ENCODE results near the gene MKKS.

MKKS gene

GRCh38 chr20:10387686-10388085 lies 46.3 kb downstream of the MKKS start:
- no peak for TF ChIP-seq CTCF (IDR thresholded peaks at IDR 0.05)
- Histone ChIP-seq H3K4me3 (ENCODE audit: low read depth in 1 of 2, low read length in 1 of 2) (no peak overlapping the region), H3K36me3 (no peaks in the 10 kb centered on the region), H3K9me3 (no peaks in the 10 kb centered on the region), H3K27me3 (no peaks in the 10 kb centered on the region), H3K27ac (no peak overlapping the region), H3K4me1 (ENCODE audit: control insufficient read depth in 1 of 2, insufficient read depth in 1 of 2, low read depth in 1 of 2, low read length in 1 of 2) (no peaks in the 10 kb centered on the region)

- Histone ChIP-seq H3K36me3 (no peaks in the 10 kb centered on the region), H3K4me3 (ENCODE audit: low read depth in 1 of 2, low read length in 1 of 2) (no peak overlapping the region), H3K9me3 (no peaks in the 10 kb centered on the region), H3K27ac (no peak overlapping the region), H3K4me1 (ENCODE audit: control insufficient read depth in 1 of 2, insufficient read depth in 1 of 2, low read depth in 1 of 2, low read length in 1 of 2) (no peaks in the 10 kb centered on the region), H3K27me3 (no peaks in the 10 kb centered on the region)
- no peak for TF ChIP-seq CTCF (IDR thresholded peaks at IDR 0.05)
These were observed 48.0 kb downstream of the MKKS start for GRCh38 chr20:10385850-10386544.

- Histone ChIP-seq H3K4me3 (ENCODE audit: low read depth in 1 of 2, low read length in 1 of 2) (no peak overlapping the region), H3K4me1 (ENCODE audit: control insufficient read depth in 1 of 2, insufficient read depth in 1 of 2, low read depth in 1 of 2, low read length in 1 of 2) (no peaks in the 10 kb centered on the region), H3K36me3 (no peaks in the 10 kb centered on the region), H3K27ac (no peak overlapping the region), H3K9me3 (no peaks in the 10 kb centered on the region), H3K27me3 (no peaks in the 10 kb centered on the region)
- no peak for TF ChIP-seq CTCF (IDR thresholded peaks at IDR 0.05)
These were observed 52.5 kb downstream of the MKKS start for GRCh38 chr20:10381477-10381876.

GRCh38 chr20:10379761-10380160 lies 54.3 kb downstream of the MKKS start:
- no peaks in the 10 kb centered on the region for H3K9me3 ChIP-seq
- TF ChIP-seq CTCF (IDR thresholded peaks at IDR 0.05) = no peak
- no peaks in the 10 kb centered on the region for H3K36me3 ChIP-seq
- no peak overlapping the region for H3K27ac ChIP-seq
- no peaks in the 10 kb centered on the region for H3K27me3 ChIP-seq
- no peak overlapping the region for H3K4me3 ChIP-seq (ENCODE audit: low read depth in 1 of 2, low read length in 1 of 2)
- H3K4me1 ChIP-seq (ENCODE audit: control insufficient read depth in 1 of 2, insufficient read depth in 1 of 2, low read depth in 1 of 2, low read length in 1 of 2) = no peaks in the 10 kb centered on the region

GRCh38 chr20:10376270-10377075 lies 57.5 kb downstream of the MKKS start:
- no peaks in the 10 kb centered on the region for H3K27me3 ChIP-seq
- no peaks in the 10 kb centered on the region for H3K4me1 ChIP-seq (ENCODE audit: control insufficient read depth in 1 of 2, insufficient read depth in 1 of 2, low read depth in 1 of 2, low read length in 1 of 2)
- no peak overlapping the region for H3K4me3 ChIP-seq (ENCODE audit: low read depth in 1 of 2, low read length in 1 of 2)
- TF ChIP-seq CTCF (IDR thresholded peaks at IDR 0.05) = no peak
- no peaks in the 10 kb centered on the region for H3K9me3 ChIP-seq
- H3K27ac ChIP-seq = no peak overlapping the region
- no peaks in the 10 kb centered on the region for H3K36me3 ChIP-seq
